ENCODE measurements around the gene DNAH2.
"Not testable (repeated sequence)": the region's sequence is repeated elsewhere in the genome, so short reads cannot be mapped to it uniquely, and the experiment has no call there.

DNAH2 gene

DNA sequence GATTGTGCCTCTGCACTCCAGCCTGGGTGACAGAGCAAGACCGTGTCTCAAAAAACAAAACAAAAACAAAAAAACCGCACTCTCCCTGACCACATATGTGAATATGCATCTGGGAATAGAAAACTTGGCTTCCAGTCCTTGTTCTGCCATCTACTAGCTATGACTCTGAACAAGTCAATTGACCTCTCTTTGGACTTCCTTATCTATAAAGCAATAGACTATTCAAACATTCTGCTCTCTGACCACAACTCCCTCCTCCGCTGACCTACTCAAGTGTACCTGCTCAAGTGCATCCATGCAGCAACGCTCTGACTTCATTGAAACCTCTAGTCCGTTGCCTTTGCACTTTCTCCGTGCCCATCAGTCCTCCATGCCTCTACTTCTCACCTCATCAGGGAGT lies 63.9 kb downstream of the DNAH2 start:
- no peak for DNase-seq

DNA sequence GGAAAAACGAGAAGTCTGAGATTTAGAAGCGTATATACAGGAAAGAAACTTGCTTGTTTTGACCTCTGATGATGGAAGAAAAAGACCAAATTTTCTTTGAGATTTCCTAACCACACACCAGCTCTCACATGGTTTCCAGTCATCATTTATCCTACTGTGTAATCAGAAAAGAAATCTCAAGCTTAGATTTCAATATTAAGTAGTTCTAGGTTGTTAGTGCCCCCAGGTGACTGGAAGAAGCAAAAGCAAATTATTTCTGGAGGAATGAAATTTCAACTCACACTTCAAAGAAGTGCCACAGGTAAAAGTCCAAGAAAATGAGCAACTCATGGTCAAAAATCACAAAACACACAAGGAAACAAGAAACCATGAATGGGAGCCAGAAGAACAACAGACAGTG lies 64.7 kb downstream of the DNAH2 start:
- no peak for DNase-seq

DNA sequence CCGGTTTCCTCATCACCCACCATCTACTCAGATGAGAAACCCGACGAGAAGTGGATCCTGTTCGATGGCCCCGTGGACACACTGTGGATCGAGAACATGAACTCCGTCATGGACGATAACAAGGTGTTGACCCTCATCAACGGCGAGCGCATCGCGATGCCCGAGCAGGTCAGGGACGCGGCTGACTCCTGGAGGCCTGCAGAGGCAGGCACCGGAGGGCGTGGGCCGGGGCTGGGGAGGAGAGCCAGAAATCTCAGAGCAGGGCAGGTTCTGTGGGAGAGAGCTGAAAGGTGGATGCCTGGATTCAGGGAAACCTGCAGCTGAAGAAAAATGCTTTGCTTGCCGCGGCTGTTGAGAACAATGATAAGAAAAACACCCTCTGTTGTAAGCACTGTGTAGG lies 69.3 kb downstream of the DNAH2 start:
- DNase-seq: no peak

DNA sequence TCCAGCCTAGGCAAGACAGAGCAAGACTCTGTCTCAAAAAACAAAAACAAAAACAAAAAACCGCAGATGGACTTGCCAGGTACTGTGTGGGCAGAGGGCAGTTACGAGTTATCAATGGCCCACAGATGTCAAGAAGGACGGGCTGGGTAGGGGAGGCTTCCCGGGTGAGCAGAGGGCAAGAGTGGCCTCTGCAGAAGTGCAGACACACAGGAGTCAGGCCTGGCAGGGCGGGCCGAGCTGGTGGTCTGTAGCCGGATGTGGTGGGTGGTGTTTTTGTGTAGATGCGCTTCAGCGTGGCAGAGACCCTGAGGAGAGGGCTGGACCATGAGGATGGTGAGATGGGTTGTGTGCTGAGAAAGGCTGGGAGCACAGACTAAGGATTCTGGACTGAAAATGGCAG lies 71.6 kb downstream of the DNAH2 start:
- DNase-seq: no peak

DNA sequence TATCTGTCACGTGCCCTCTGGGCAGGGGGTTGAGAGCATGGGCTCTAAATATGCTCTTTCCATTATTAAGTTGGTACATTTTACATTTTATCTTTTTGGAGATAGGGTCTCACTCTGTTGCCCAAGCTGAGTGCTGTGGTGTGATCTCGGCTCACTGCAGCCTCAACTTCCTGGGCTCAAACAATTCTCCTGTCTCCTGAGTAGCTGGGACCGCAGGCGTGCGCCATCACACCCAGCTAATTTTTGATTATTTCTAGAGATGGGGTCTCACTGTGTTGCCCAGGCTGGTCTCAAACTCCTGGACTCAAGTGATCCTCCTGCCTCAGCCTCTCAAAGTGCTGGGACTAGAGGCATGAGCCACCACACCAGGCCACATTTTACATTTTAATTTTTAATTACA lies 72.6 kb downstream of the DNAH2 start:
- no peak for DNase-seq

DNA sequence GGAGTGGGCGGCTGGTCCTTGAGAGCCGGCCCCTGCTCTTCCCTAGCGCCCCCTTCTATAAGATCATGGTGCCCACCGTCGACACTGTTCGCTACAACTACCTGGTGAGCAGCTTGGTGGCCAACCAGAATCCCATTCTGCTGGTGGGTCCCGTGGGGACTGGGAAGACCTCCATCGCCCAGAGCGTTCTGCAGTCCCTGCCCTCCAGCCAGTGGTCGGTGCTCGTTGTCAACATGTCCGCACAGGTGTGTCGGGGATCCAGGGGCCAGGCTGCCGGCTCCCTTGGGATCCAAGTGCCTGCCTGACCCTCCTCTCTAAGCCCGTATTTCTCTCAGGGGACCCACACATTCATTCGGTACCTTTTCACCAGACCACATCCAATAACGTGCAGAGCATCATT lies 75.1 kb downstream of the DNAH2 start:
- no peak for DNase-seq

DNA sequence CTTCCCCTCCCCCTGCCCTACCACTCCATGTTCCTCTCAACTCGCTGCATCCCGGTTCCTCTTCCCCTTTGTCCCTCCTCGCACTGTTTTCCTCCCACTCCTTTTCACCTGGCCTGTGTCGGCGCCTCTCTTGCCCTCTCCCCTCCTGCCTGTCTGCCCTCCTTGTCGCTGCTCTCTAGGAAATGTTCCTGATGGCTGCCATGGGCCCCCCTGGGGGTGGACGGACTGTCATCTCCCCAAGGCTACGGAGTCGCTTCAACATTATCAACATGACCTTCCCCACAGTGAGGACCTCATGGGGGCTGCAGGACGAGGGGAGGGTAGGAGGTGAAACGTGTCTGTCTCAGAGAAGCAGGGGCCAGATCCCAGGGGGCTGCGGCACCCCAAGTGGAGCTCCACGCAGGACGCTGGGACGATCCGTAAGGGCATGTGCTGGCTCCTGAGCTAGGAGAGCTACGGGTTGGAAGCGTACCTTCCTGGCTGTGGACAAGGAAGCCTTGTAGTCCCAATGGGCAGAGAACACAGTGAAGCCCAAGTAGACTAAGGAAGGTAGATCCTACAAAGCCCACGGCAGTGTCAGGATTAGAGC lies 76.6 kb downstream of the DNAH2 start:
- DNase-seq: no peak

DNA sequence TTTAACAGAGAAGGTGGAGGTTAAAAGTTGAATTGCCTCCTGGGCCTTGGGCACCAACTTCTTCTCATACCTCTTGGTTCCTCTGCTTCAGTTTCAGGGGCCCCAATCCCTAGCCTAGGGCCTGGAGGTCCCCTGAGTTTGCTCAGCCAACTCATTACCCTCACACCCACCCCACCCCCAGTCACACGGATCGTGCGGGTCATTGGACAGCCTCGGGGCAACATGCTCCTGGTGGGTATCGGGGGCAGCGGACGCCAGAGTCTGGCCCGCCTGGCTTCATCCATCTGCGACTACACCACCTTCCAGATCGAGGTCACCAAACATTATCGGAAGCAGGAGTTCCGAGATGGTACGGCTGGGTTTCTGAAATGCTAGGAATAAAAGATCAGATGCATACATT lies 80.4 kb downstream of the DNAH2 start:
- no peak for DNase-seq

DNA sequence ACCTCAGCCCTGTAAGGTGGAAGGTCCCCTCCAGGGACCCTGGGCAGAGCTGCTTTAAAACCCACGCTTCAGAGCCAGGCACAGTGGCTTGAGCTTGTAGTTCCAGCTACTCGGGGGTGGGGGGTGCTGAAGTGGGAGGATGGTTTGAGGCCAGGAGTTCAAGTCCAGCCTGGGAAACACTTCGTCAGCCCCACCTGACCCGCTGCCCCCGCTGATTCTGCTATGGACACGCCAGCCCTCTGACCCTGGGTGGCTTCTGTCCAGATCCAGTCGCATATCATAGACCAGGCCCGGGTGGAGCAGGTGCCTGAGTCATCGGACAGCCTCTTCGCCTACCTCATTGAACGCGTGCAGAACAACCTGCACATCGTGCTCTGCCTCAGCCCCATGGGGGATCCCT lies 81.3 kb downstream of the DNAH2 start:
- DNase-seq: no peak

DNA sequence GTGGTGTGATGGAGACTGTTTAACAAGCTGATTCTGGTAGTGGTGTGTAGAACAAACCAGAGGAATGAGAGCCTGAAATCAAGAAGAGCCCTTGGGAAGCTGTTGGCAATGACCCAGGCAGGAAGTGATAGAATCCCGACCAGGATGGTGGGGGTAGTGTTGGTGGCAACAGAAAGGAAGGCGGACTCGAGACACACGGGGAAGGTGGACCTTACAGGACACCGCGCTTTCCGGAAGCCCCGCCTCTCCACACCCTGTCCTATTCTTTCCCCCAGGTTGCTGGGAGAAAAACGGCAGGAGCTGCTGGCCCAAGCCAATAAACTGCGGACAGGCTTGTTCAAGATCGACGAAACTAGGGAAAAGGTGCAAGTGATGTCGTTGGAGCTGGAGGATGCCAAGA lies 86.4 kb downstream of the DNAH2 start:
- no peak for DNase-seq

DNA sequence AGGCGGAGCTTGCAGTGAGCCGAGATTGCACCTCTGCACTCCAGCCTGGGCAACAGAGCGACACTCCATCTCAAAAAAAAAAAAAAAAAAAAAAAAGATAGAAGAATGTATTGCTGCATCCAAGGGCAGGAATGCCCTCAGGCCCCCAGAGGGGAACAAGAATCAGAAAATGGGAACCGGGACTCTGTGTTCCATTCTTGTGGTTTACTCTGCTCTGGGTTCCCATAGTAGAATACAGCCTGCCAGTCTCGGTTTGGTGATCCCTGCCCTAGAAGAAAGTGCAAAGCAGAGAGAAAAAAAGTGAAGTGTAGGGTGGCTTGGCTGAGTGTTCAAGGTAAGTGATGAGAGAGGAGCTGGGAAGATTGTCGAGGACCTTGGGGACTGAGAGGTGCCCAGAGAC lies 89.0 kb downstream of the DNAH2 start:
- no peak for DNase-seq

DNA sequence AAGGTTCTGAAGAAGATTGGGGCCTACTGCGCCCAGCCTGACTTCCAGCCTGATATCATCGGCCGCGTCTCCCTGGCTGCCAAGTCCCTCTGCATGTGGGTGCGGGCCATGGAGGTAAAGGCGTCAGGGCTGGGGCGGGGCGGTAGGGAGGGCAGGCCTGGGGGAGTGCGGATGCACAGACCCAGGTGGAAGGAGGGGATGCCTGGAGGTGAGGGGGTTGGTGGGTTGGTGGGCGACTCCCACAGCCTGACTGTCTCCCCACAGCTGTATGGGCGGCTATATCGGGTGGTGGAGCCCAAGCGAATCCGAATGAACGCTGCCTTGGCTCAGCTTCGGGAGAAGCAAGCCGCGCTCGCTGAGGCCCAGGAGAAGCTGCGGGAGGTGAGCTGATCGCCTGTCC lies 89.7 kb downstream of the DNAH2 start:
- no peak for DNase-seq

DNA sequence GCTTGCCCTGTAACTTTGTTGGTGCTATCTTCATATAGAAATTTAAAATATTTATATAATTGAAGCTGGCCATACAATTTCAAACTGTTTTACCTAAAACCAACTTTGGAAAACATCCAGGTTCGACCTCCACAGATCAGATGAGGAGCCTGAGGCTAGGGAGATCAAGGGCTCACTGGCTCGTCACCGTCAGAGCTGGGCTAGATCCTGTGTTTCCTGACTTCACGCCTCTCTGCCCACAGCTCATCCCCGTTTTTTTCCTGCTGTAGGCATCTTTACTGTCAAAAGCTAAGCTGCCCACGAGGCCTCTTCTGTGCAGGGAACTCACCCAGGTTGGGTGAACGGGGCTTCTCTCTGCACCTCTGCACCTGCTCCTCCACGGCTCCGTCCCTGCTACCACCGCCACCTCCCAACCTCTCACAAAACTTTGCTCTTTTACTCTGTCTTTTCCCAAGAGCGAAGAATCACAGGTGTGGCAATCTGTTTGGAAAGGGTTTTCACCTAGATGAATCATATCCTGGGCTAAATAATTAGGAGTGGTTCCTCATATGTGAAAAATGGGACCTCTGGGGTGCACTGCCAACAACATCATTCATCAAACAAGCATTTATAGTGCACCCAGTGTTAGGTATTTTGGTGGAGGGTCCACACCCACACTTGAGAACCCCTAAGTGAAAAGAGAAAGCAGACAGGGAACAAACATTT lies 91.7 kb downstream of the DNAH2 start:
- no peak for DNase-seq

DNA sequence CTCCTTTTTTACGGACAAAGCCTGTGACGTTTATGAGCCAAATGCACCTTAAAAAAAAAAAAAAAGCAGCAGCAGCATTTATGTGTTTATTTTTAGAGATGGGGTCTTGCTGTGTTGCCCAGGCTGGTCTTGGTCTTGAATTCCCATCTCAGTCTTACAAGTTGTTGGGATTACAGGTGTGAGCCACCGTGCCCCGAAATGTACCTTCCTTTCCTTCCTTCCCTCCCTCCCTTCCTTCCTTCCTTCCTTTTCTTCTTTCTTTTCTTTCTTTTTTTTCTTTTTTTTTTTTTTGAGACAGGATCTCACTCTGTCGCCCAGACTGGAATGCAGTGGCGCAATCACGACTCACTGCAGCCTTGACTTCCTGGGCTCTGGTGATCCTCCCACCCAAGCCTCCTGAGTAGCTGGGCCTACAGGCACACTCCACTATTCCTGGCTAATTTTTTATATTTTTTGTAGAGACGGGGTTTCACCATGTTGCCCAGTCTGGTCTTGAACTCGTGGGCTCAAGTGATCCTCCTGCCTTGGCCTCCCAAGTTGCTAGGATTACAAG lies 92.3 kb downstream of the DNAH2 start:
- not testable (repeated sequence) for DNase-seq

DNA sequence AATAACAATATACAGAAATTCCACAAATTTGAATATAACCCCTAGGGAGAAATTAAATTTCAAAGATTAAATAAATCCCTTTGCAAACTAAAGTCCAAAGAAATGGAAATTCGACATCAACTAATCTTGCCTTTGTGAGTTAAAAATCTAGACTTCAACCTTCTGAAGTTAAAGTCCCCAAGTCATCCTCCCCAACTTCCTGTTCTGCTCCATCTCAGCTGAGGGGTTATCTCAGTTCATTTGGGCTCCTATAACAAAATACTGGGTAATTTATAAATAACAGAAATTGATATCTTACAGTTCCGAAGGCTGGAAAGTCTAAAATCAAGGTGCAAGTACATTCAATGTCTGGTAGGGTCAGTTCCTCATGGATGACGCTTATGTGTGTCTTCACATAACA lies 93.7 kb downstream of the DNAH2 start:
- no peak for DNase-seq

DNA sequence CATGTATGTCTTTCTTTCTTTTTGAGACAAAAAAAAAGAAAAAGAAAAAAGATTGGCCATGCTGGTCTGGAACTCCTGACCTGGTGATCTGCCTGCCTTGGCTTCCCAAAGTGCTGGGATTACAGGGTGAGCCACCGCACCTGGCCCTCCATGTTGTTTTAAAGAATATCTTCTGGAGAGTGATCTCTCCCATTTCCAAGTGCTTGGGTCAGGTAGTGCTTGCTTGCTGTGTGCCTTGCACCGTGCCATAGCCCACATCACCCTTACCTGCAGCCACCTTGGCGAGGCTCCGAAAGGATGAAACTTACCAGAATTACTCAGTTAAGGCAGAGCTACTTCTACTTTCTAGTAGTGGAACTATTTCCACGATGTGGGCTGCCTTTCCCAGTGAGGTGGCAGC lies 97.4 kb downstream of the DNAH2 start:
- DNase-seq: no peak

DNA sequence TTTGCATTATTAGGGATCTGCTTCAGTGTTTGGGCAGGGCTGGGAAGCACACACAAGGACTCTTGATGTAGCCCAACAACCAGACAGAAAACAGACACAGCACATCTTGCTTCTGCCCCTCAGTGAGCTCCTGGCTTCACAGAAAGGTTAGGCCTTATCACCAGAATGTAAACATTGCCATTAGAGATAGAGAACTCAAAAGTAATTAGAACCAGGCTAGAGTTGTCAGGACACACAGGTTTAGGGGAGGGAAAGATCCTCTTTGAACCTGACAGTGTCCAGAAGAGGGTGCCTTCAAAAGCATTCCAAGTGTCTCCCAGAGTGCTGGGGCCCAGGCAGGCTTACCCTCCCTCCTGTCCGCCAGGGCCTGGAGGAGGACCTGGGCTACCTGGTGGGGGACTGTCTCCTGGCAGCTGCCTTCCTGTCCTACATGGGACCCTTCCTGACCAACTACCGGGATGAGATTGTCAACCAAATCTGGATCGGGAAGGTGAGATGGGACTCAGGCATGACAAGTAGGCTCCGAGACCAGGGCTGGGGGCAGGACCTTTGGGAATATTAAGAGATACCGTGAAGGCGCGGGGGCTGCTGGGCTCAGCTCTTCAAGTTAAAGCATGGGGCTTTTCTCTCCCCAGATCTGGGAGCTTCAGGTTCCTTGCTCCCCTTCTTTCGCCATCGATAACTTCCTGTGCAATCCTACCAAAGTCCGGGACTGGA lies 99.5 kb downstream of the DNAH2 start:
- DNase-seq: no peak

DNA sequence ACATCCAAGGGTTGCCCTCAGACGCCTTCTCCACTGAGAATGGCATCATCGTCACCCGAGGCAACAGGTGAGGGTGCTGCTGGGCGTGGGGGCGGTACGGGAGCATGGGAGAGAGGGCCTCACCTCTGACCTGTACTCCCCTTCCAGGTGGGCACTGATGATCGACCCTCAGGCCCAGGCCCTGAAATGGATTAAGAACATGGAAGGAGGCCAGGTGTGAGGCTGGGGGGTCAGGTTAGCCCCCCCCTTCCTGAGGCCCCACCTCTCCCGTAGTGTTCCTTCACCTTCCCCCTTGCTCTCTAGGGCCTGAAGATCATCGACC lies 100.1 kb downstream of the DNAH2 start:
- no peak for DNase-seq

DNA sequence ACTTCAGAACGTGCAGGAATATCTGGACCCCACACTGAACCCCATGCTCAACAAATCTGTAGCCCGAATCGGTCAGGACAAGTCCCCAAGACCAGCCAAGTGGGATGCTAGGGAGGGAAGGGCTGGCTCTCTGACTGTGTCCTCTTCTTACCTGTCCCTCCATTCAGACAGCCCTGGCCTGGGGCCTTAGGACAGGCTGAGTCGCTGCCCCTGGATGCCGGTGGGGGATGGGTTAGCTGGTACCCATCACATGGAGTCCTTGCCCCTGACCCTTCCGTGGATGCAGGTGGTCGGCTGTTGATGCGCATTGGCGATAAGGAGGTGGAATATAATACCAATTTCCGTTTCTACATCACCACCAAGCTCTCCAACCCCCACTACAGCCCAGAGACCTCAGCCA lies 100.5 kb downstream of the DNAH2 start:
- no peak for DNase-seq

DNA sequence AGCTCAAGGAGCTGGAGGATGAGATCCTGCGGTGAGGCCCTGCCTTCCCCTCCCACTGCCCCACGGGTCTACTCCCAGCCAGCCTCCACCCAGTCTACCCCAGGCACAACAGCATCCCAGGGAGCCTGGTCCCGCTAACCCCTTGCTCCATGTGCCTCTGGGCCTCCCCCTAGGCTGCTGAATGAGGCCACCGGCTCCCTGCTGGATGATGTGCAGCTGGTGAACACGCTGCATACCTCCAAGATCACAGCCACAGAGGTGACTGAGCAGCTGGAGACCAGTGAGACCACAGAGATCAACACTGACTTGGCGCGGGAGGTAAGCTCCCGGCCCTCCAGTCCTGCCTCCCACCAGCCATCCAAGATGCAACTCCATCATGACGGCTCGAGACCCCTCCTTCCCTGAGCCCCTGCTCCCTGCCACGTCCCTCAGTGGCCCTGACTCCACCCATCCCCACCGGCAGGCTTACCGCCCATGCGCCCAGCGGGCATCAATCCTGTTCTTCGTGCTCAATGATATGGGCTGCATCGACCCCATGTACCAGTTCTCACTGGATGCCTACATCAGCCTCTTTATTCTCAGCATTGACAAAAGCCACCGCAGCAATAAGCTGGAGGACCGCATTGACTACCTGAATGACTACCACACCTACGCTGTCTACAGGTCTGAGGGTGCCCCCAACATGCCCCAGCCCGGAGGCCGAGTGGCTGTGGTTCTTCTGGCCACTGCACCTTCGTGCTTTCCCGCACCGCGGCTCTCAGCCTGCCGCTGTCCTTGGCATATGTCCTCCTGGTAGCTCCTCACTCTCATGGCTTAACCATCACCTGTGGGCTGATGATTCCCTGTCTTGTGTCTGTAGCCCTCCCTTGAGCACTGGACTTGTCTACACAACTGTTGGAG lies 101.5 kb downstream of the DNAH2 start:
- no peak for DNase-seq

DNA sequence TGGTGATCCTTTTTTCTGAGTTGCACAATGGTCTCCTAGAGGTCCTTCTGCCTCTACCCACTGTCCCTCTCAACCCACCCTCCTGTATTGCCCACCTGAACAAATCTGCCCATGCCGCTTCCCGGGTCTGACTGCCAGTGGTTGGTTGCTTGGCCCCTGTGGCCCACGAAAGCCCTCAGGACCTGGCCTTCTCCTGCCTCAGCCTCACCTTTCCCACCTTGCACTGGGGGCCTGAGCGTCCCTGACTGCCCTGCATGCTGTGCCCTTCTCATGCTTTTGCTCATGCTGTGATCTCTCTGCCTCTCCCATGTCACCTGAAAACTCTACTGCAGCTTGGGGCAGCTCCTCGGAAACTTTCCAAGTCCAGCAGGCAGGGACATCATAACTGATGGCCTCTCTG lies 102.7 kb downstream of the DNAH2 start:
- DNase-seq: no peak

DNA sequence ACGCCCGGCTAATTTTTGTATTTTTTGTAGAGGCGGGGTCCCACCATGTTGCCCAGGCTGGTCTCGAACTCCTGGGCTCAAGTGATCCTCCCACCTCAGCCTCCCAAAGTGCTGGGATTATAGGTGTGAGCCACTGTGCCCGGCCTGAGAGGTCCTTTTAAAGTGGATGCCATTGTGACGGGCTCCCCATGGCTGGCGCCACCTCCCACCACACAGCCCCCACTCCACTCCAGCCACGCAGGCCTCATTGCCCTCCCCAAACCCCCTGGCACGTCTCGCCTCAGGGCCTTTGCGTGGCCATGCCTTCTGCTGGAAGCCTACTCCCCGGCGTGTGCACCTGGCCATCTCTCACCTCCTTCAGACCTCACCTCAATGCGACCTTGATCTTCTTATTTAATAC lies 104.6 kb downstream of the DNAH2 start:
- DNase-seq: no peak

DNA sequence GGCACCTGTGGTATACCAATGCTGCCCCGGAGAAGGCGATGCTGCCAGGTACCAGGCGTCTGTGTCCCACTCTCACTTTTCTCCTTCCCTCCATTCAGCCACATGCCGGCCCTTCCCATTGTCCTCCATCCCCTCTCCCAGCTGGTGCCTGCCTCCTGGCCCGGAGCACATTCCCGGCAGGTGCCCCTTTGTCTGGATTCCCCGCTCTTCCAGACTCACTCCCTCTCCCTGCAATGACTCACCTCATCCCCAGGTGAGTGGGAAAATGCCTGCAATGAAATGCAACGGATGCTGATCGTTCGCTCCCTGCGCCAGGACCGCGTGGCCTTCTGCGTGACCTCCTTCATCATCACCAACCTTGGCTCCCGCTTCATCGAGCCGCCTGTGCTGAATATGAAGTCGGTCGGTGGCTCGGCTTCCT lies 106.0 kb downstream of the DNAH2 start:
- no peak for DNase-seq
